HUES6 (cell line): Measurements from ENCODE around the gene RILP.
A peak's percentile ranks its signal among the peaks of the same experiment; 100 is the strongest.
"Not testable (repeated sequence)": the region's sequence is repeated elsewhere in the genome, so short reads cannot be mapped to it uniquely, and the experiment has no call there.

Experiments
- H3K27ac ChIP-seq: 2 replicates; pipeline ENCODE4 v1.7.0; 2013; ENCODE audit warnings: low read depth, mild to moderate bottlenecking, low read length, inconsistent platforms
- H3K27me3 ChIP-seq: 2 replicates; pipeline ENCODE4 v1.6.1; 2013; ENCODE audit warnings: low read length; ENCODE audit not compliant: control insufficient read depth, insufficient read depth
- H3K36me3 ChIP-seq: 2 replicates; pipeline ENCODE4 v1.6.1; 2013; ENCODE audit warnings: low read length; ENCODE audit not compliant: control insufficient read depth, insufficient read depth
- H3K4me1 ChIP-seq: 2 replicates; pipeline ENCODE4 v1.6.1; 2013; ENCODE audit warnings: low read length; ENCODE audit not compliant: control insufficient read depth, insufficient read depth
- H3K4me3 ChIP-seq: 2 replicates; pipeline ENCODE4 v1.5.1; 2013; ENCODE audit warnings: low read depth, low read length
- H3K9ac ChIP-seq: one replicate; pipeline ENCODE4 v1.6.1; 2013; ENCODE audit warnings: mild to moderate bottlenecking, low read length
- H3K9me3 ChIP-seq: 2 replicates; pipeline ENCODE4 v1.6.1; 2013; ENCODE audit warnings: low read depth, low read length; ENCODE audit not compliant: control insufficient read depth, insufficient read depth

Gene RILP

DNA sequence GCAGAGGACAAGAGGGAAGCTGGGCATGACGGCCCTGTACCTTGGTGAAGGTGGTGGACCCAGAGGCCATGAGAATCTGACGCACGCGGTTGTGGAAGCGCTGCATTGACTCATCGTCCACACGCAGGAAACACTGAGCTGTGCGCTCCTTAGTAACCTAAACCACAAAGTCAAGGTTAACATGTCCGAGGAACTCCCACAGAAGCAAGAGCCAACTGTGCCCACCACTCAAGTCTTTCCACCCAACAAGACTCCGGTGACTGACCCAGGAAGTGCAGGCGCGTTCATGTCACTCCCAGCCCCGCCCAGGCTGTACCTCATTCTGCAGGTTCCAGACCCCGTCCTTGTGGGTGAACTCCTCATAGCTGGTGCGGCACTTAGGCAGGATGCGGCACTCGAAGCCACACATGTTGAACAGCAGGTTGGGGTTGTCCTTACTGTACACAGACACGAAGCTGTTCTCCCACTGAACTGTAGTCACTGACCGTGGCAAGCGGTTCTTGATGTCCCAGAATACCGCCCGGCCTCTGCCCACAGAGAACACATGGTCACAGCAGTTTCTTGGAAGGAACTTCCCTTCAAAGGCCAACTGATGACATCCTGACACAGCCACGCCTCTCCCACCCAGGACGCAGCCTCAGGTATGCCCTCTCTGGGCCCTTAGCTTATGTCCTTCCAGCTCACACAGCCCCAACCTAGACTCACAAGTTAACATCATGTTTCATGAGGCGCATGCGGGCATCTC lies 23.5 kb upstream of the RILP start:
- H3K9me3 ChIP-seq = no peaks in the 10 kb centered on the region
- no peak overlapping the region for H3K9ac ChIP-seq
- H3K4me3 ChIP-seq = no peak overlapping the region
- peaks cover 97% of the 10 kb centered on the region for H3K36me3 ChIP-seq
- H3K27ac ChIP-seq = no peak overlapping the region
- H3K4me1 ChIP-seq = no peaks in the 10 kb centered on the region
- no peaks in the 10 kb centered on the region for H3K27me3 ChIP-seq

DNA sequence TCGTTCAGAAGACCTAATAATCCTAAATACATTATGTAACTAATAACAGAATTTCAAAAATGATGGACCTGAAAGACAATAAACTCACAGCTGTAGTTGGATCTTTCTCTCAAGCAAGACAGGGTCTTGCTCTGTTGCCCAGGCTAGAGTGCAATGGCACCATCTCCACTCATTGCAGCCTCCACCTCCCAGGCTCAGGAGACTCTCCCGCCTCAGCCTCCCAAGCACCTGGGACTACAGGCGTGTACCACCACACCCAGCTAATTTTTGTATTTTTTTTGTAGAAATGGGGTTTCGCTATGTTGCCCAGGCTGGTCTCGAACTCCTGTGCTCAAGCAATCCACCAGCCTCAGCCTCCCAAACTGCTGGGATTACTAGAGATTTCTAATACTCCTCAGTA lies 14.3 kb upstream of the RILP start:
- not testable (repeated sequence) for H3K27ac ChIP-seq, H3K9me3 ChIP-seq, H3K4me3 ChIP-seq, H3K9ac ChIP-seq, H3K4me1 ChIP-seq, H3K27me3 ChIP-seq
- H3K36me3 ChIP-seq = peaks cover 95% of the 10 kb centered on the region

- H3K4me1 ChIP-seq = no peaks in the 10 kb centered on the region
- H3K9me3 ChIP-seq = no peaks in the 10 kb centered on the region
- H3K27me3 ChIP-seq = no peaks in the 10 kb centered on the region
- no peak overlapping the region for H3K4me3 ChIP-seq
- H3K36me3 ChIP-seq = peaks cover 96% of the 10 kb centered on the region
- H3K9ac ChIP-seq = no peak overlapping the region
- no peak overlapping the region for H3K27ac ChIP-seq
Measured at GRCh38 chr17:1661045-1661444, 11.4 kb upstream of the RILP start.

DNA sequence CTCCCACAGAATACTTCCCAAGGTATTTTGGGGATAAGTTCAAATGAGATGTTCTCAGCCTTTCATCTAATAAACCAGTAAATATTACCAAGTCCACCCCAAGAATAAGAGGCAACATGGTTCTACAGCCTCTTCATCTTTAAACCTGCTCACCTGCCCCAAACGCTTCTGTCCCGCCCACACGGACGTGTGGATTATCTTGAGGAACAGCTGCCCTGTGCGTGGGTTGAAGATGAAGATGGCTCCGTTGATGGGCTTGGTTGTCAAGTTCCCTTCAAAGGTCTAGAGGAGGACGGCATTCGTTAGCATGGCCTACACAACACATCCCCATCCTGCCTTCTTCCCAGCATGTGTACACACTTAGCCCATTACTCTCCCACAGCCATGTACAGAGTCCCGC lies 8.4 kb upstream of the RILP start:
- Histone ChIP-seq H3K9ac (no peak overlapping the region), H3K4me1 (no peaks in the 10 kb centered on the region), H3K27me3 (no peaks in the 10 kb centered on the region), H3K36me3 (peaks cover 94% of the 10 kb centered on the region), H3K9me3 (no peaks in the 10 kb centered on the region), H3K27ac (no peak overlapping the region), H3K4me3 (no peak overlapping the region)

DNA sequence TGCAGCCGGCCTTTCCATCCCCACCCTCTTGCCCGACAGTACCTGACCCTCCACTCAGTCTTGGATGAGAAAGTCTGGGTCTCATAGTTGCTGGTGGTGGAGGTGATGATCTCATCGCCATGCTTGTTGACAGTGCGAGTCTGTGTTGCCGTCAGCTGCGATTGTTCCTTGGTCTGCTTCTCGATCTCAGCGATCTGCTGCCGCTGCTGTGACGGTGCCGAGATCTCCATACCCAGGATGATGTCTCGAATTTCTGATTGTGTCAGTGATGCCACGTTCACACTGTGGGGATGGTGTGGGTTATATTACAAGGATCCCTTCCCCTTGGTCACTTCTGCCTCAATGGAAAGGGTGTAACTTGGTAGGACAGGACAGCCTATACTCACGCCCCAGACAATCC lies 4.1 kb upstream of the RILP start:
- no peaks in the 10 kb centered on the region for H3K9me3 ChIP-seq
- no peaks in the 10 kb centered on the region for H3K27me3 ChIP-seq
- H3K27ac ChIP-seq = no peak overlapping the region
- no peaks in the 10 kb centered on the region; the same call in 1 of the 2 replicates for H3K4me1 ChIP-seq
- no peak overlapping the region for H3K4me3 ChIP-seq
- H3K9ac ChIP-seq = no peak overlapping the region
- peaks cover 81% of the 10 kb centered on the region for H3K36me3 ChIP-seq

GRCh38 chr17:1652794-1653193 lies 3.1 kb upstream of the RILP start:
- not testable (repeated sequence) for H3K4me3 ChIP-seq, H3K27ac ChIP-seq, H3K9me3 ChIP-seq, H3K27me3 ChIP-seq, H3K9ac ChIP-seq, H3K4me1 ChIP-seq
- H3K36me3 ChIP-seq = peaks cover 71% of the 10 kb centered on the region

GRCh38 chr17:1651559-1651844 lies 1.8 kb upstream of the RILP start:
- Histone ChIP-seq H3K27ac (no peak overlapping the region), H3K4me3 (no peak overlapping the region), H3K27me3 (no peaks in the 10 kb centered on the region), H3K9ac (no peak overlapping the region), H3K9me3 (no peaks in the 10 kb centered on the region), H3K36me3 (peaks cover 59% of the 10 kb centered on the region), H3K4me1 (peaks cover 14% of the 10 kb centered on the region)

- H3K9ac ChIP-seq = no peak overlapping the region
- H3K27me3 ChIP-seq = no peaks in the 10 kb centered on the region
- H3K36me3 ChIP-seq = peaks cover 54% of the 10 kb centered on the region
- H3K9me3 ChIP-seq = no peaks in the 10 kb centered on the region
- no peak overlapping the region for H3K27ac ChIP-seq
- H3K4me3 ChIP-seq = no peak overlapping the region
- peaks cover 19% of the 10 kb centered on the region for H3K4me1 ChIP-seq
Measured at GRCh38 chr17:1650731-1651558, 1.3 kb upstream of the RILP start.

DNA sequence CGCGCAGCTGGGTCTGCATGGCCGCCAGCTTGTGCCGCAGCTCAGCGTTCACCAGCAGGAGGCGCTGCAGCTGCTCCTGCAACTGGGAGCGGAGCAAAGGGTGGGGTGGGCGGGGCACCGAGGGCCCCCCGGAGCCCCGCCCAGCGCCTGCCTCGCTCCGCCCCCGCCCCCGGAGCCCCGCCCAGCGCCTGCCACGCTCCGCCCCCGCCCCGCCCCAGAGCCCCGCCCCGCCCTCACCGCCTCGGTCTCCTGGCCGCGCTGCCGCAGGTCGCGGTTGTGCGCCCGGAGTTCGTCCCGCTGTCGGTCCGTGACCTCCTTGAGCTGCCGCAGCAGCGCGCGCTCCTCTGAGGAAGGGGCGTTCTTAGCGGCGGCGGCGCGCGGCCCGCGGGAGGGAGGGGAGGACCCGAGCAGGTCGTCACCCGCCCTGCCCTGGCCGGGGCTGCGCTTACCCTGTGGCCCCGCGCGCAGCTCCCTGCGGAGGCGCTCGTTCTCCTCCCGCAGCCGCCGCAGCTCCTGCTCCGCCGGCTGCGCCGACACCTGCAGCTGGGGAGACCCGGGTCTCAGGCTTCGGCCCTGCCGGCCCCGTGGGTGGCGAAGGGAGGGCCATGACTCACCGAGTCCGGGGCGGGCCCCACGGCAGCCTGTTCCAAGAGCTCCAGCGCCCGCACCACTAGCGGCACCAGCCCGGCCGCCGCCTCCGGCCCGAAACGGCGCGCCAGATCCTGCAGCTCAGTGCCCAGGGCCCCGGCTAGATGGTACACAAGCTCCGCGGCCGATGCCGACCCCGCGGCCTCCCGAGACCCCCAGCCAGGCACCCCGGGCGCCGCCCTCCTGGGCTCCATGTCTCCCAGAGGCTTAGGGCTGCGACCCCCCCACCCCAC lies 463 bp downstream of the RILP start:
- Histone ChIP-seq H3K4me1 (peaks cover 36% of the 10 kb centered on the region), H3K9me3 (no peaks in the 10 kb centered on the region), H3K27ac (no peak overlapping the region), H3K36me3 (peaks cover 40% of the 10 kb centered on the region), H3K4me3 (peak overlapping the region; percentile 72), H3K27me3 (peaks cover 9% of the 10 kb centered on the region), H3K9ac (peak overlapping the region; percentile 64)

GRCh38 chr17:1648173-1648962 lies 1.3 kb downstream of the RILP start:
- Histone ChIP-seq H3K36me3 (peaks cover 32% of the 10 kb centered on the region), H3K4me1 (peaks cover 40% of the 10 kb centered on the region), H3K9me3 (no peaks in the 10 kb centered on the region), H3K9ac (peak overlapping the region; percentile 70), H3K27ac (no peak overlapping the region; the same call in 1 of the 2 replicates), H3K27me3 (peaks cover 16% of the 10 kb centered on the region), H3K4me3 (peak overlapping the region; percentile 70)
